Hepatocyte (in vitro differentiated cells): Measurements from ENCODE around the gene CDC42EP1. TPM values are rescaled to one million over a fixed set of nuclear protein-coding genes. Genes with fewer than 3 reads are reported as not detected.

Source experiments
- DNase-seq: peaks from one replicate; pipeline ENCODE4 v3.0.0-alpha.2; 2016; ENCODE audit warnings: low spot score
- H2AFZ ChIP-seq: fragments of 200-600 bp; sonication (generic); 2 replicates; pipeline ENCODE4 v1.6.0; 2016; ENCODE audit warnings: antibody characterized with exemption, mild to moderate bottlenecking
- H3K27ac ChIP-seq: fragments of 200-600 bp; sonication (generic); 2 replicates; pipeline ENCODE4 v1.5.1; 2016; ENCODE audit warnings: mild to moderate bottlenecking
- H3K27me3 ChIP-seq: fragments of 200-600 bp; sonication (generic); 2 replicates; pipeline ENCODE4 v1.6.1; 2016
- H3K36me3 ChIP-seq: fragments of 200-600 bp; sonication (generic); replicated peaks from 2 replicates; pipeline ENCODE4 v1.5.1; 2016; ENCODE audit warnings: low read depth; ENCODE audit not compliant: insufficient read depth
- H3K4me1 ChIP-seq: fragments of 200-600 bp; sonication (generic); 2 replicates; pipeline ENCODE4 v1.5.1; 2016; ENCODE audit warnings: mild to moderate bottlenecking, moderate library complexity; ENCODE audit not compliant: insufficient read depth
- H3K4me2 ChIP-seq: fragments of 200-600 bp; sonication (generic); 2 replicates; pipeline ENCODE4 v1.6.0; 2016
- H3K4me3 ChIP-seq: fragments of 200-600 bp; sonication (generic); 2 replicates; pipeline ENCODE4 v1.5.1; 2016; ENCODE audit warnings: mild to moderate bottlenecking
- H3K79me2 ChIP-seq: fragments of 200-600 bp; sonication (generic); 2 replicates; pipeline ENCODE4 v1.6.0; 2017; ENCODE audit warnings: mild to moderate bottlenecking
- H3K9me2 ChIP-seq: fragments of 200-600 bp; sonication (generic); replicated peaks from 2 replicates; pipeline ENCODE4 v1.6.0; 2017; ENCODE audit warnings: mild to moderate bottlenecking; ENCODE audit not compliant: insufficient read depth
- H3K9me3 ChIP-seq: fragments of 200-600 bp; sonication (generic); 2 replicates; pipeline ENCODE4 v1.5.1; 2016; ENCODE audit warnings: low read depth, mild to moderate bottlenecking
- H4K20me1 ChIP-seq: fragments of 200-600 bp; sonication (generic); 2 replicates; pipeline ENCODE4 v1.6.0; 2016; ENCODE audit warnings: mild to moderate bottlenecking; ENCODE audit not compliant: insufficient read depth, poor library complexity, severe bottlenecking
- CTCF ChIP-seq: fragments of 200-600 bp; sonication (generic); IDR thresholded peaks from 2 replicates; pipeline ENCODE4 v1.5.1; 2016; ENCODE audit warnings: antibody characterized with exemption, mild to moderate bottlenecking; ENCODE audit not compliant: poor library complexity
- EZH2 ChIP-seq: fragments of 200-600 bp; sonication (generic); IDR thresholded peaks from 2 replicates; pipeline ENCODE4 v1.6.1; 2016; ENCODE audit warnings: antibody characterized with exemption, mild to moderate bottlenecking, borderline replicate concordance
- EZH2phosphoT487 ChIP-seq: fragments of 200-600 bp; sonication (generic); IDR thresholded peaks from one replicate; pipeline ENCODE4 v1.6.1; 2018; ENCODE audit warnings: antibody characterized with exemption, mild to moderate bottlenecking, low read depth, moderate library complexity; ENCODE audit not compliant: unreplicated experiment, severe bottlenecking
- WGBS: methylation state at CpG from one replicate; pipeline ENCODE4 v1.1.6; 2016; ENCODE audit warnings: low lambda C conversion rate; ENCODE audit errors: missing lambda C conversion rate; 5-methylcytosine and 5-hydroxymethylcytosine counted together
- polyA plus RNA-seq: library from polyadenylated mRNA; unstranded; fragments of >200 nt; fragmentation: Nextera tagmentation; extraction: Ambion mirVana; gene quantifications from 2 replicates; pipeline ENCODE4 v1.2.1, GENCODE V29; 2016
- total RNA-seq: library from RNA; depleted of rRNA; stranded (reverse); fragments of >200 nt; gene quantifications from 2 replicates; pipeline ENCODE4 v1.2.3, GENCODE V29; 2014

The CDC42EP1 gene
- total and polyA plus RNA-seq, 2 experiments from 2014 or later: 34.6 to 149 TPM

GRCh38 chr22:37610480-37611129 lies 50.3 kb downstream of the CDC42EP1 start:
- 90% methylated on average over 15 of the region's 15 CpGs for WGBS
- Histone ChIP-seq H3K4me1 (peaks cover 24% of the 10 kb centered on the region), H2AFZ (no peak overlapping the region), H3K36me3 (no peaks in the 10 kb centered on the region), H3K27me3 (no peaks in the 10 kb centered on the region), H3K4me3 (no peak overlapping the region), H3K9me2 (no peaks in the 10 kb centered on the region), H3K9me3 (no peaks in the 10 kb centered on the region), H4K20me1 (no peaks in the 10 kb centered on the region), H3K79me2 (peaks cover 28% of the 10 kb centered on the region), H3K4me2 (peak overlapping the region; percentile 94), H3K27ac (peak overlapping the region; percentile 95)
- no peak for DNase-seq
- TF ChIP-seq EZH2phosphoT487: no peak
- TF ChIP-seq EZH2: no peak
- no peak for TF ChIP-seq CTCF

GRCh38 chr22:37611207-37611606 lies 50.9 kb downstream of the CDC42EP1 start:
- Histone ChIP-seq H3K4me1 (peaks cover 24% of the 10 kb centered on the region), H3K4me2 (no peak overlapping the region), H3K4me3 (no peak overlapping the region), H3K9me2 (no peaks in the 10 kb centered on the region), H3K36me3 (no peaks in the 10 kb centered on the region), H3K27ac (no peak overlapping the region), H2AFZ (no peak overlapping the region), H3K9me3 (no peaks in the 10 kb centered on the region), H4K20me1 (no peaks in the 10 kb centered on the region), H3K79me2 (peaks cover 28% of the 10 kb centered on the region), H3K27me3 (no peaks in the 10 kb centered on the region)
- TF ChIP-seq EZH2 (no peak), EZH2phosphoT487 (no peak), CTCF (no peak)
- peak; percentile 3 for DNase-seq
- WGBS: 92% methylated on average over 6 of the region's 6 CpGs

GRCh38 chr22:37616201-37617083 lies 56.2 kb downstream of the CDC42EP1 start:
- WGBS: 96% methylated on average over 27 of the region's 27 CpGs
- H3K4me2 ChIP-seq: no peak overlapping the region
- no peak for TF ChIP-seq EZH2phosphoT487
- TF ChIP-seq CTCF: no peak
- no peak for TF ChIP-seq EZH2
- no peak overlapping the region for H3K27ac ChIP-seq
- H2AFZ ChIP-seq: no peak overlapping the region
- no peak overlapping the region for H3K4me3 ChIP-seq
- H3K4me1 ChIP-seq: no peaks in the 10 kb centered on the region
- no peaks in the 10 kb centered on the region for H3K36me3 ChIP-seq
- DNase-seq: no peak
- H3K27me3 ChIP-seq: no peaks in the 10 kb centered on the region
- H3K79me2 ChIP-seq: peaks cover 5% of the 10 kb centered on the region
- H4K20me1 ChIP-seq: no peaks in the 10 kb centered on the region
- H3K9me3 ChIP-seq: no peaks in the 10 kb centered on the region
- H3K9me2 ChIP-seq: no peaks in the 10 kb centered on the region
